HEK293 (cell line): Measurements from ENCODE around the gene OR14I1.
A peak's percentile ranks its signal among the peaks of the same experiment; 100 is the strongest.
"Not testable (repeated sequence)": the region's sequence is repeated elsewhere in the genome, so short reads cannot be mapped to it uniquely, and the experiment has no call there.

Source experiments
- CTCF ChIA-PET: fragments of 350-600 bp; formaldehyde crosslinking; extraction: SDS; loops from one replicate; lab custom pipeline; 2021; ENCODE audit warnings: antibody characterized with exemption; lab: Yijun Ruan, JAX
- POLR2A ChIA-PET: fragments of 300-600 bp; formaldehyde crosslinking; extraction: SDS; loops from one replicate; lab custom pipeline; 2020; ENCODE audit warnings: antibody characterized with exemption, inconsistent platforms; lab: Yijun Ruan, JAX
- H3K27ac ChIP-seq: fragments of 200-500 bp; sonication (Bioruptor generic); 2 replicates; pipeline ENCODE4 v1.5.1; 2014; ENCODE audit warnings: low read depth, low read length, control low read depth, inconsistent platforms; ENCODE audit errors: extremely low read depth
- H3K36me3 ChIP-seq, 2 experiments: fragments of 200-500 bp in 1 of 2; sonication (Bioruptor generic) in 1 of 2; 1 replicate in 1 of 2; 2 replicates in 1 of 2; pipeline ENCODE4 v1.5.1; 2014 to 2017; ENCODE audit warnings: inconsistent platforms in 2 of 2, low read length in 2 of 2; ENCODE audit not compliant: control insufficient read depth in 2 of 2, insufficient read depth in 1 of 2
- H3K4me1 ChIP-seq: fragments of 200-500 bp; sonication (Bioruptor generic); 2 replicates; pipeline ENCODE4 v1.5.1; 2014; ENCODE audit warnings: mild to moderate bottlenecking, low read length, inconsistent platforms; ENCODE audit not compliant: control insufficient read depth, insufficient read depth
- H3K4me3 ChIP-seq: 2 replicates; pipeline ENCODE4 v1.5.1; 2011; ENCODE audit warnings: low read depth, mild to moderate bottlenecking, control low read depth, low read length, moderate library complexity
- H3K9me3 ChIP-seq: fragments of 200-500 bp; sonication (Bioruptor generic); 2 replicates; pipeline ENCODE4 v1.5.1; 2014; ENCODE audit warnings: low read depth, low read length, inconsistent platforms; ENCODE audit not compliant: control insufficient read depth, insufficient read depth
- EGR2 ChIP-seq: fragments of 450-650 bp; formaldehyde crosslinking; IDR thresholded peaks from 2 replicates; pipeline ENCODE4 v1.5.1; 2016; ENCODE audit warnings: low read depth, missing biosample characterization, missing genetic modification characterization
- RBAK ChIP-seq: fragments of 450-650 bp; formaldehyde crosslinking; IDR thresholded peaks from 2 replicates; pipeline ENCODE4 v1.5.1; 2016; ENCODE audit warnings: missing biosample characterization, missing genetic modification characterization
- SETDB1 ChIP-seq: IDR thresholded peaks from one replicate; pipeline ENCODE4 v1.6.1; 2017; ENCODE audit warnings: mild to moderate bottlenecking, low read length, moderate library complexity, mixed read lengths; ENCODE audit not compliant: insufficient read length
- ZBTB1 ChIP-seq: fragments of 450-650 bp; formaldehyde crosslinking; IDR thresholded peaks from 2 replicates; pipeline ENCODE4 v1.5.1; 2016; ENCODE audit warnings: missing biosample characterization, missing genetic modification characterization
- ZNF341 ChIP-seq: fragments of 450-650 bp; formaldehyde crosslinking; IDR thresholded peaks from 2 replicates; pipeline ENCODE4; 2016; ENCODE audit warnings: low read depth, missing biosample characterization, missing genetic modification characterization
- ZNF416 ChIP-seq: fragments of 450-650 bp; formaldehyde crosslinking; IDR thresholded peaks from 2 replicates; pipeline ENCODE4 v1.5.1; 2016; ENCODE audit warnings: missing biosample characterization, missing genetic modification characterization
- TF ChIP-seq, protein P1 (sequence below): fragments of 450-650 bp; formaldehyde crosslinking; IDR thresholded peaks from 2 replicates; pipeline ENCODE4 v1.5.1; 2016; ENCODE audit warnings: missing biosample characterization, missing genetic modification characterization
- TF ChIP-seq, protein P2 (sequence below): fragments of 450-650 bp; formaldehyde crosslinking; IDR thresholded peaks from 2 replicates; pipeline ENCODE4 v1.5.1; 2016; ENCODE audit warnings: missing biosample characterization, missing genetic modification characterization

Gene OR14I1

DNA sequence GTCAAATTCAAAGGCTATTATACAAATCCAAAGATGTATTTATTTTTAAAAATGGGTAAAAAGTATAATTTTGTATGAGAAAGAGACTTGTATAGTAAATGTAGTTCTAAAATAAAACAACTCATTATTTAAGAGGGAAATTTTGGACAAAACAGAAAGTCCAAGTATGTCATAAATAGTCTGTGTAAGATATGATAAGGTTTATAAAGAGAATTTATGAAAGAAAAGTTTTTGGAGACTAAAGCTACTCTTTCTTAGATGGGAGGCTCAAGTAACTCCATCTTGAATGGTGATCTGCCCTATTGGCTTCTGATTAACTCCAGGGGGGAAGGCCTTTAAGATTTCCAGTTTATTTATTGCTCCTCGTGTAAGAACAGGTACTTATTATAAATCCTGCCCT is 32.6 kb downstream of the OR14I1 start:
- no peak for TF ChIP-seq ZNF341 (tag by site-specific recombination)
- TF ChIP-seq ZNF416, result no peak
- peak; percentile 95 for TF ChIP-seq SETDB1
- TF ChIP-seq, protein P1, sequence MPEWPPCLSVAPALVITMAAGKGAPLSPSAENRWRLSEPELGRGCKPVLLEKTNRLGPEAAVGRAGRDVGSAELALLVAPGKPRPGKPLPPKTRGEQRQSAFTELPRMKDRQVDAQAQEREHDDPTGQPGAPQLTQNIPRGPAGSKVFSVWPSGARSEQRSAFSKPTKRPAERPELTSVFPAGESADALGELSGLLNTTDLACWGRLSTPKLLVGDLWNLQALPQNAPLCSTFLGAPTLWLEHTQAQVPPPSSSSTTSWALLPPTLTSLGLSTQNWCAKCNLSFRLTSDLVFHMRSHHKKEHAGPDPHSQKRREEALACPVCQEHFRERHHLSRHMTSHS, result no peak
- TF ChIP-seq ZBTB1 (tag by site-specific recombination), result no peak
- TF ChIP-seq RBAK, result no peak
- TF ChIP-seq EGR2 (tag by site-specific recombination), result no peak
- TF ChIP-seq, protein P2, sequence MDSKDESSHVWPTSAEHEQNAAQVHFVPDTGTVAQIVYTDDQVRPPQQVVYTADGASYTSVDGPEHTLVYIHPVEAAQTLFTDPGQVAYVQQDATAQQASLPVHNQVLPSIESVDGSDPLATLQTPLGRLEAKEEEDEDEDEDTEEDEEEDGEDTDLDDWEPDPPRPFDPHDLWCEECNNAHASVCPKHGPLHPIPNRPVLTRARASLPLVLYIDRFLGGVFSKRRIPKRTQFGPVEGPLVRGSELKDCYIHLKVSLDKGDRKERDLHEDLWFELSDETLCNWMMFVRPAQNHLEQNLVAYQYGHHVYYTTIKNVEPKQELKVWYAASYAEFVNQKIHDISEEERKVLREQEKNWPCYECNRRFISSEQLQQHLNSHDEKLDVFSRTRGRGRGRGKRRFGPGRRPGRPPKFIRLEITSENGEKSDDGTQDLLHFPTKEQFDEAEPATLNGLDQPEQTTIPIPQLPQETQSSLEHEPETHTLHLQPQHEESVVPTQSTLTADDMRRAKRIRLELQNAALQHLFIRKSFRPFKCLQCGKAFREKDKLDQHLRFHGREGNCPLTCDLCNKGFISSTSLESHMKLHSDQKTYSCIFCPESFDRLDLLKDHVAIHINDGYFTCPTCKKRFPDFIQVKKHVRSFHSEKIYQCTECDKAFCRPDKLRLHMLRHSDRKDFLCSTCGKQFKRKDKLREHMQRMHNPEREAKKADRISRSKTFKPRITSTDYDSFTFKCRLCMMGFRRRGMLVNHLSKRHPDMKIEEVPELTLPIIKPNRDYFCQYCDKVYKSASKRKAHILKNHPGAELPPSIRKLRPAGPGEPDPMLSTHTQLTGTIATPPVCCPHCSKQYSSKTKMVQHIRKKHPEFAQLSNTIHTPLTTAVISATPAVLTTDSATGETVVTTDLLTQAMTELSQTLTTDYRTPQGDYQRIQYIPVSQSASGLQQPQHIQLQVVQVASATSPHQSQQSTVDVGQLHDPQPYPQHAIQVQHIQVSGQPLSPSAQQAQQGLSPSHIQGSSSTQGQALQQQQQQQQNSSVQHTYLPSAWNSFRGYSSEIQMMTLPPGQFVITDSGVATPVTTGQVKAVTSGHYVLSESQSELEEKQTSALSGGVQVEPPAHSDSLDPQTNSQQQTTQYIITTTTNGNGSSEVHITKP, result no peak
- Histone ChIP-seq H3K9me3 (no peaks in the 10 kb centered on the region), H3K4me1 (no peaks in the 10 kb centered on the region), H3K4me3 (no peak overlapping the region), H3K27ac (no peak overlapping the region), H3K36me3 (no peaks in the 10 kb centered on the region)
- ChIA-PET POLR2A (no interaction called here), CTCF (no interaction called here)

DNA sequence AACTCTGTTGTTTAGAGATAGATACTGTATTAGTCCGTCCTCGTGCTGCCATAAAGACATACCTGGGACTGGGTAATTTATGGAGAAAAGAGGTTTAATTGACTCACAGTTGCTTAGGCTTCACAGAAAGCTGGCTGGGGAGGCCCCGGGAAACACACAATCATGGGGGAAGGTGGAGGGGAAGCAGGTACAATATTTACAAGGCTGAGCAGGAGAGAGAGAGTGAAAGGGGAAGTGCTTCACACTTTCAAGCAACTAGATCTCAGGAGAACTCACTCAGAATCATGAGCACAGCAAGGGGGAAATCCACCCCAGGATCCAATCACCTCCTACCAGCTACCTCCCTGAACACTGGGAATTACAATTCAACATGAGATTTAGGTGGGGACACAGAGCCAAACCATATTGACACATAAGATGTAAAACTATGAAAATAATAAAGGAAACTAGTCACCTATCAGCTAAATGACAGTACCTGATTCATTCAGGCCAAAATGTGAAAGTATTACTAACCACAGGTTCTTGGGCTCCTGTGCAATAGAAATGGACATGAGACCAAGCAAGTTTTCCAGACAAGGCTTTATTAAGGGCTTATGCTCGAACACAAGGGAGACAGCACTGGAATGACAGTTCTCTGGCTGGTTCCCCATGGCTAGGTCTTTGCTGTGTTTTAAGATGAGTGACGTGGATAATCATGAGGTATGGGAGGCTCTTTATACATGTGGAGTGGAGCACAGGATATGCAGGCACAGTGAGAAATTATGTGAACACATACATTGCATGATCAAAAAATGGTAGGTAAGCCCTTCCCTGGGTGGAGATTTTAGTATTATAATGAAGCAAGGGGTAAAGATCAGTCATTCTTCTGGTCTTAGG is 38.9 kb downstream of the OR14I1 start:
- H3K27ac ChIP-seq, POLR2A ChIA-PET, H3K4me3 ChIP-seq, H3K4me1 ChIP-seq, CTCF ChIA-PET, H3K36me3 ChIP-seq, H3K9me3 ChIP-seq: not testable (repeated sequence)

DNA sequence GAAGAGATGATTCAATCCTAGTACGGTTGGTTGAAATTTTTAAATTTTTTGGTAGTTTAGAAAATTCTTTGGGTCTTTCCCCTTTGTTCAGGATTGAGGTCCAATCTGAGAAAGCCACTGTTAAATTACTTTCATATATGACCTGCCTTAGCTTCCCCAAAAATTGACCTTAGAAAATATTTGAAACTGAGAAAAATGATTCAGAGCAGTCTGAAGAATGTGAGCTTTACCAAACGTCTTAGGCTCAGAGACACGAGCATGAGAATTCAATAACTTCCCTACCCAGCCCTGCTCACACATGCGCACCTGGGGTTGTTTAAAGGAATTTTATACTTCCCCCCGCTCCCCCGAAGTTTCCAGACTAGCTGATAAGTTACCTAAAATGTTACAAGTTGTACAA is 45.8 kb downstream of the OR14I1 start:
- H3K36me3 ChIP-seq, POLR2A ChIA-PET, CTCF ChIA-PET, H3K9me3 ChIP-seq, H3K27ac ChIP-seq, H3K4me3 ChIP-seq, H3K4me1 ChIP-seq: not testable (repeated sequence)

- H3K4me3 ChIP-seq, H3K4me1 ChIP-seq, H3K27ac ChIP-seq, H3K9me3 ChIP-seq, POLR2A ChIA-PET, CTCF ChIA-PET, H3K36me3 ChIP-seq: not testable (repeated sequence)
These were observed 47.2 kb downstream of the OR14I1 start, which contains the start of gene OR2T27 for GRCh38 chr1:248655354-248655753. TSS of gene OR2T27 (minus strand) at chr1:248655528. CDS start at chr1:248650884, 4,644 bp downstream.
